Psoas muscle (tissue), 8 donors: ENCODE data around the gene CFAP74. TPM values are rescaled to one million over a fixed set of nuclear protein-coding genes. Genes with fewer than 3 reads are reported as not detected.

Experiments
- ATAC-seq, 4 donors: fragments of 200-7000 bp; cut with Tn5 transposase; one replicate each; pipeline ENCODE4 v1.9.1; 2020; ENCODE audit warnings: moderate library complexity in 3 of 4, mild to moderate bottlenecking in 2 of 4
- DNase-seq, 2 donors: peaks; one replicate each; pipeline ENCODE4 v3.0.0-alpha.2; 2020
- H3K27ac ChIP-seq: fragments of 200-600 bp; one replicate; pipeline ENCODE4 v1.8.0; 2022
- H3K27me3 ChIP-seq, 3 donors: fragments of 200-600 bp in 1 of 3; one replicate each; pipeline versions ENCODE4 v1.6.1 to v1.8.0; 2013 to 2022; ENCODE audit warnings: low read length in 2 of 3, mild to moderate bottlenecking in 2 of 3, moderate library complexity in 1 of 3; ENCODE audit not compliant: insufficient read depth in 3 of 3
- H3K36me3 ChIP-seq, 2 donors: fragments of 200-600 bp in 1 of 2; one replicate each; pipeline versions ENCODE4 v1.6.1 to v1.8.0; 2013 to 2022; ENCODE audit warnings: low read depth in 1 of 2, mild to moderate bottlenecking in 1 of 2, moderate library complexity in 1 of 2; ENCODE audit not compliant: insufficient read depth in 1 of 2
- H3K4me1 ChIP-seq: fragments of 200-600 bp; one replicate; pipeline ENCODE4 v1.8.0; 2022
- H3K4me3 ChIP-seq: fragments of 200-600 bp; one replicate; pipeline ENCODE4 v1.8.0; 2022; ENCODE audit warnings: mild to moderate bottlenecking
- H3K9me3 ChIP-seq: fragments of 200-600 bp; one replicate; pipeline ENCODE4 v1.8.0; 2022
- CTCF ChIP-seq: fragments of 200-600 bp; IDR thresholded peaks from one replicate; pipeline ENCODE4 v1.8.0; 2022; ENCODE audit warnings: antibody characterized with exemption
- WGBS, 3 donors: extraction: QIAGEN DNeasy Blood & Tissue Kit; methylation state at CpG; one replicate each; pipeline versions ENCODE4 v1.1.6 to v1.1.7; 2013; 5-methylcytosine and 5-hydroxymethylcytosine counted together
- intact Hi-C, 2 donors: fragments of 100-400 bp; cut with DNase I; formaldehyde crosslinking; loops; one replicate each; pipeline versions ENCODE4 v1.11.0 to v1.14.2; 2022
- polyA plus RNA-seq, 3 donors: library from polyadenylated mRNA; stranded (reverse); fragments of 200-250 nt; gene quantifications; one replicate each; pipeline ENCODE4 v1.2.3, GENCODE V29; 2013
- total RNA-seq, 4 donors: library from RNA; stranded (reverse); fragmentation: NEBNext Ultra II Directional in 2 of 4; extraction: Animal tissue kit (Norgen Biotek cat#: 25700) in 2 of 4; gene quantifications; one replicate each; pipeline versions ENCODE4 v1.2.1 to v1.2.4, GENCODE V29; 2021 to 2023
- donor health status: healthy with polysubstance abuse.
- donor health status: DM: no; HTN: no; CAD: no; lungs with moderate emphysema.
- donor health status: Bipolar disorder and iron deficiency.
- donor health status: healthy.
- donor health status: DM: yes; HTN: yes; CAD: no.
- donor health status: DM: no; HTN: no; CAD: no.
- donor health status: DM: no; HTN: no; CAD: no.
- donor health status: DM: yes; HTN: yes; CAD: no.

Gene CFAP74
- total and polyA plus RNA-seq, 7 donors: 0.01 to 0.05 TPM; not detected in 5

- Histone ChIP-seq H3K4me3 (no peak overlapping the region), H3K27ac (no peak overlapping the region), H3K27me3 (peaks cover 0 to 2% (median 0%) of the 10 kb centered on the region in 3 donors), H3K36me3 (no peaks in the 10 kb centered on the region), H3K9me3 (no peaks in the 10 kb centered on the region), H3K4me1 (no peaks in the 10 kb centered on the region)
- no peak for TF ChIP-seq CTCF
- peak in 1 of 2 donors; percentile 43 for DNase-seq
- intact Hi-C loops: no loop called here
- 77 to 86% (median 78%) methylated on average over 27 of the region's 27 CpGs for WGBS, 3 donors
- ATAC-seq: no peak
Measured at GRCh38 chr1:1925437-1926345, 77.9 kb downstream of the CFAP74 start.

- Histone ChIP-seq H3K27me3 (peaks cover 0 to 2% (median 0%) of the 10 kb centered on the region in 3 donors), H3K4me3 (no peak overlapping the region), H3K4me1 (no peaks in the 10 kb centered on the region), H3K9me3 (no peaks in the 10 kb centered on the region), H3K36me3 (no peaks in the 10 kb centered on the region), H3K27ac (no peak overlapping the region)
- TF ChIP-seq CTCF: no peak
- intact Hi-C loops: no loop called here
- peak in 1 of 2 donors; percentile 46 for DNase-seq
- no peak for ATAC-seq
- 88 to 91% (median 90%) methylated on average over 21 of the region's 21 CpGs for WGBS, 3 donors
Measured at GRCh38 chr1:1924849-1925248, 78.7 kb downstream of the CFAP74 start.

GRCh38 chr1:1924386-1924785 is 79.2 kb downstream of the CFAP74 start:
- ATAC-seq (no peak), DNase-seq (no peak)
- H3K4me3 ChIP-seq: no peak overlapping the region
- intact Hi-C loops: no loop called here
- no peak overlapping the region for H3K27ac ChIP-seq
- 27 to 32% (median 31%) methylated on average over 15 to 18 of the region's 18 CpGs for WGBS, 3 donors
- no peaks in the 10 kb centered on the region for H3K4me1 ChIP-seq
- no peak for TF ChIP-seq CTCF
- no peaks in the 10 kb centered on the region for H3K36me3 ChIP-seq
- H3K27me3 ChIP-seq: peaks cover 0 to 2% (median 0%) of the 10 kb centered on the region in 3 donors
- no peaks in the 10 kb centered on the region for H3K9me3 ChIP-seq

- ATAC-seq: no peak
- Histone ChIP-seq H3K27me3 (peaks cover 0 to 2% (median 0%) of the 10 kb centered on the region in 3 donors), H3K36me3 (no peaks in the 10 kb centered on the region), H3K27ac (no peak overlapping the region), H3K4me1 (peaks cover 6% of the 10 kb centered on the region), H3K9me3 (no peaks in the 10 kb centered on the region), H3K4me3 (no peak overlapping the region)
- WGBS, 3 donors: 72 to 80% (median 74%) methylated on average over 28 to 29 of the region's 29 CpGs
- DNase-seq: no peak
- no peak for TF ChIP-seq CTCF
- intact Hi-C loops: no loop called here
Measured at GRCh38 chr1:1922956-1923833, 80.4 kb downstream of the CFAP74 start.
